ENCODE data around the gene TRPM8. TPM values are rescaled to one million over a fixed set of nuclear protein-coding genes. Genes with fewer than 3 reads are reported as not detected.

TRPM8 gene
- total RNA-seq, 1 donor from 2014 or later: not detected

GRCh38 chr2:233976087-233976486 is 58.9 kb downstream of the TRPM8 start:
- ATAC-seq (ENCODE audit: low read depth) (no peak), DNase-seq (no peak)
- Mint-ChIP-seq H3K4me3 (no peak overlapping the region), H3K27me3 (peaks cover 34% of the 10 kb centered on the region), H3K9me3 (no peaks in the 10 kb centered on the region), H3K4me1 (no peaks in the 10 kb centered on the region), H3K36me3 (ENCODE audit: low read depth) (no peaks in the 10 kb centered on the region), H3K27ac (no peak overlapping the region)
- TF ChIP-seq, protein P1, sequence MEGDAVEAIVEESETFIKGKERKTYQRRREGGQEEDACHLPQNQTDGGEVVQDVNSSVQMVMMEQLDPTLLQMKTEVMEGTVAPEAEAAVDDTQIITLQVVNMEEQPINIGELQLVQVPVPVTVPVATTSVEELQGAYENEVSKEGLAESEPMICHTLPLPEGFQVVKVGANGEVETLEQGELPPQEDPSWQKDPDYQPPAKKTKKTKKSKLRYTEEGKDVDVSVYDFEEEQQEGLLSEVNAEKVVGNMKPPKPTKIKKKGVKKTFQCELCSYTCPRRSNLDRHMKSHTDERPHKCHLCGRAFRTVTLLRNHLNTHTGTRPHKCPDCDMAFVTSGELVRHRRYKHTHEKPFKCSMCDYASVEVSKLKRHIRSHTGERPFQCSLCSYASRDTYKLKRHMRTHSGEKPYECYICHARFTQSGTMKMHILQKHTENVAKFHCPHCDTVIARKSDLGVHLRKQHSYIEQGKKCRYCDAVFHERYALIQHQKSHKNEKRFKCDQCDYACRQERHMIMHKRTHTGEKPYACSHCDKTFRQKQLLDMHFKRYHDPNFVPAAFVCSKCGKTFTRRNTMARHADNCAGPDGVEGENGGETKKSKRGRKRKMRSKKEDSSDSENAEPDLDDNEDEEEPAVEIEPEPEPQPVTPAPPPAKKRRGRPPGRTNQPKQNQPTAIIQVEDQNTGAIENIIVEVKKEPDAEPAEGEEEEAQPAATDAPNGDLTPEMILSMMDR (IDR thresholded peaks at IDR 0.05): no peak
- intact Hi-C loops (cut with micrococcal nuclease): loop anchor here (1.0 to 2.0 kb wide), 3 partner anchors 159 to 1141 kb away; no protein-coding TSS in a partner anchor
- POLR2A ChIA-PET: no interaction called here
- CTCF ChIA-PET: interaction anchor here (1.8 kb wide), 1 partner anchor 524 kb away, joined by 5 read pairs; no protein-coding TSS in a partner anchor

- intact Hi-C loops (cut with micrococcal nuclease): loop anchor here (1.0 to 2.0 kb wide), 3 partner anchors 158 to 1140 kb away; no protein-coding TSS in a partner anchor
- ChIA-PET CTCF (interaction anchor here (1.2 kb wide), 1 partner anchor 16 kb away, joined by 3 read pairs; no protein-coding TSS in a partner anchor), POLR2A (no interaction called here)
- Mint-ChIP-seq H3K4me1 (no peaks in the 10 kb centered on the region), H3K4me3 (no peak overlapping the region), H3K9me3 (no peaks in the 10 kb centered on the region), H3K27ac (no peak overlapping the region), H3K36me3 (ENCODE audit: low read depth) (no peaks in the 10 kb centered on the region), H3K27me3 (peaks cover 34% of the 10 kb centered on the region)
- ATAC-seq (ENCODE audit: low read depth) (peak; percentile 45), DNase-seq (no peak)
- TF ChIP-seq, protein P1 (IDR thresholded peaks at IDR 0.05): no peak
These were observed 59.6 kb downstream of the TRPM8 start for GRCh38 chr2:233976690-233977294.

DNA sequence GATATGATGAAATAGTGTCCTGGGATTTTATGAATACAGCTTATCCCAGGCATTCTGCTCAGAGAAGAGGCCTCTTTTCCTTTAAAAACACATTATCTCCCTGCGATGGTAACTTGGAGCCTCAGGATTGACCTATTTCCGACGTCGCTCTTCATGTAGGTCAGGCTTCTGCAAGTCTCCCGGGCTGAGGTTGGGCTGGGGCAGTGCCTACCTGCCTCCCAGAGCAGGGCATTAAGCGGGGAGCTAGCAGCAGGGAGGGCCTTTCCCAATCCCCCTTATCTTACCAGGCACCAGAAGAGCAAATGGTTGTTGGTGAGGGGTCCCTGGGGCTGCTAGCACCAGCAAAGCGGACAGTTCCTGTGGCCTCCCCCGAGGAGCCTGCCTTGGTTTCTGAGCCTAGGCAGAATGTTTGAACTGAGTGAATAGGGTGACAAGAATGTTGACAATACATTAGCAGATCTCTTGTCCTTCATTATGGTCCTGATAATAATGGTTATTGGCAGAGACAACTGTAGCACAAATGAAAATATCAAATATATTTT is 60.2 kb downstream of the TRPM8 start:
- DNase-seq: no peak
- H3K27me3 Mint-ChIP-seq: peaks cover 36% of the 10 kb centered on the region
- H3K4me3 Mint-ChIP-seq: no peak overlapping the region
- no peak for ATAC-seq (ENCODE audit: low read depth)
- TF ChIP-seq, protein P1 (IDR thresholded peaks at IDR 0.05): no peak
- intact Hi-C loops (cut with micrococcal nuclease): loop anchor here (2.0 kb wide), 2 partner anchors 157 to 1139 kb away; no protein-coding TSS in a partner anchor
- ChIA-PET POLR2A (no interaction called here), CTCF (interaction anchor here (0.6 to 1.2 kb wide), 3 partner anchors 16 to 568 kb away, joined by 3 read pairs; no protein-coding TSS in a partner anchor)
- no peak overlapping the region for H3K27ac Mint-ChIP-seq
- no peaks in the 10 kb centered on the region for H3K36me3 Mint-ChIP-seq (ENCODE audit: low read depth)
- H3K9me3 Mint-ChIP-seq: no peaks in the 10 kb centered on the region
- H3K4me1 Mint-ChIP-seq: no peaks in the 10 kb centered on the region

DNA sequence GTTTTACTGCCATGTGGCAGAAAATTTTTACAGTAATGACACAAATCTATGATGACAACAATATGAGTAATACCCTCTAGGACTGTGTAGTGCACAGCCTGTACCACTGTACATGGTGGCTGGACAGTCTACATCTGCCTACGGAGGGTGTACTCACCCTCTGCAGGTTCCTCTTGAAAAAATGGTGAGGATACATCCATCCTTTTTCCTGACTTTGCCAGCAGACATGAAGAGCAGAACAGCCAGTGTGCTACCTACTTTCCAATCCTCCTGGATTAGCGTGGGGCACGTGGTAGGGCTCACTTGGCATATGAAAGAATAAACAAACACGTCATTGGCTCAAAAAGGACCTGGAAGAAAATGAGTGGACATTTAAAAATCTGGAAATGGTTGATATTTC is 62.6 kb downstream of the TRPM8 start:
- H3K4me3 Mint-ChIP-seq: no peak overlapping the region
- ATAC-seq (ENCODE audit: low read depth): no peak

More for the DNA sequence above, 62.6 kb downstream of the TRPM8 start:
- Mint-ChIP-seq H3K4me1 (no peaks in the 10 kb centered on the region), H3K36me3 (ENCODE audit: low read depth) (no peaks in the 10 kb centered on the region), H3K27me3 (peaks cover 50% of the 10 kb centered on the region), H3K27ac (no peak overlapping the region), H3K9me3 (no peaks in the 10 kb centered on the region)
- ChIA-PET POLR2A (no interaction called here), CTCF (no interaction called here)
- intact Hi-C loops (cut with micrococcal nuclease): no loop called here
- TF ChIP-seq, protein P1 (IDR thresholded peaks at IDR 0.05): no peak
- no peak for DNase-seq
